ENCODE results near the gene GOLGA6C. TPM values are rescaled to one million over a fixed set of nuclear protein-coding genes. Genes with fewer than 3 reads are reported as not detected.

The GOLGA6C gene
- total RNA-seq, 2 donors from 2014 or later: not detected

- Mint-ChIP-seq H3K4me3 (no peak overlapping the region), H3K27me3 (ENCODE audit: insufficient read depth) (no peaks in the 10 kb centered on the region), H3K27ac (no peak overlapping the region), H3K4me1 (peaks cover 6% of the 10 kb centered on the region), H3K9me3 (no peaks in the 10 kb centered on the region), H3K36me3 (ENCODE audit: low read depth) (peaks cover 26% of the 10 kb centered on the region)
- Histone ChIP-seq H3K27ac (ENCODE audit: low read depth, low read length) (no peak overlapping the region), H3K4me3 (ENCODE audit: low read length) (no peak overlapping the region), H3K4me1 (ENCODE audit: control insufficient read depth, insufficient read depth, low read length) (no peaks in the 10 kb centered on the region), H3K9ac (ENCODE audit: extremely low read depth, low read length, poor library complexity, severe bottlenecking) (no peak overlapping the region), H3K36me3 (ENCODE audit: control insufficient read depth, insufficient read depth, low read length) (peaks cover 50% of the 10 kb centered on the region), H3K9me3 (ENCODE audit: control insufficient read depth, low read length) (no peaks in the 10 kb centered on the region), H3K27me3 (ENCODE audit: control insufficient read depth, insufficient read depth, low read length, poor library complexity, severe bottlenecking) (no peaks in the 10 kb centered on the region)
- 95 to 96% methylated on average over 4 to 7 of the region's 7 CpGs for WGBS, 2 experiments (ENCODE audit: insufficient coverage in 1 of 2, insufficient read length in 1 of 2)
- no peak for DNase-seq
- TF ChIP-seq CTCF (conservative IDR thresholded peaks at IDR 0.05): no peak
These were observed 47.3 kb upstream of the GOLGA6C start for GRCh38 chr15:75210811-75211230.

- H3K4me3 Mint-ChIP-seq: no peak overlapping the region
- H3K27ac Mint-ChIP-seq: no peak overlapping the region
- no peak for DNase-seq
- H3K27ac ChIP-seq (ENCODE audit: low read depth, low read length): no peak overlapping the region
- no peaks in the 10 kb centered on the region for H3K4me1 ChIP-seq (ENCODE audit: control insufficient read depth, insufficient read depth, low read length)
- H3K36me3 Mint-ChIP-seq (ENCODE audit: low read depth): peaks cover 26% of the 10 kb centered on the region
- no peaks in the 10 kb centered on the region for H3K27me3 Mint-ChIP-seq (ENCODE audit: insufficient read depth)
- no peak overlapping the region for H3K4me3 ChIP-seq (ENCODE audit: low read length)
- H3K9ac ChIP-seq (ENCODE audit: extremely low read depth, low read length, poor library complexity, severe bottlenecking): no peak overlapping the region
- no peak for TF ChIP-seq CTCF (conservative IDR thresholded peaks at IDR 0.05)
- H3K4me1 Mint-ChIP-seq: peaks cover 6% of the 10 kb centered on the region
- 95 to 98% methylated on average over 6 to 9 of the region's 9 CpGs for WGBS, 2 experiments (ENCODE audit: insufficient coverage in 1 of 2, insufficient read length in 1 of 2)
- no peaks in the 10 kb centered on the region for H3K9me3 Mint-ChIP-seq
- H3K36me3 ChIP-seq (ENCODE audit: control insufficient read depth, insufficient read depth, low read length): peaks cover 42% of the 10 kb centered on the region
- H3K9me3 ChIP-seq (ENCODE audit: control insufficient read depth, low read length): no peaks in the 10 kb centered on the region
- no peaks in the 10 kb centered on the region for H3K27me3 ChIP-seq (ENCODE audit: control insufficient read depth, insufficient read depth, low read length, poor library complexity, severe bottlenecking)
These were observed 46.5 kb upstream of the GOLGA6C start for GRCh38 chr15:75211436-75212199.

GRCh38 chr15:75212200-75212858 lies 45.8 kb upstream of the GOLGA6C start:
- TF ChIP-seq CTCF (conservative IDR thresholded peaks at IDR 0.05): no peak
- no peaks in the 10 kb centered on the region for H3K27me3 ChIP-seq (ENCODE audit: control insufficient read depth, insufficient read depth, low read length, poor library complexity, severe bottlenecking)
- no peaks in the 10 kb centered on the region for H3K9me3 ChIP-seq (ENCODE audit: control insufficient read depth, low read length)
- Mint-ChIP-seq H3K9me3 (no peaks in the 10 kb centered on the region), H3K27me3 (ENCODE audit: insufficient read depth) (no peaks in the 10 kb centered on the region), H3K36me3 (ENCODE audit: low read depth) (peaks cover 26% of the 10 kb centered on the region), H3K27ac (no peak overlapping the region), H3K4me1 (peaks cover 6% of the 10 kb centered on the region), H3K4me3 (no peak overlapping the region)
- no peak for DNase-seq
- H3K36me3 ChIP-seq (ENCODE audit: control insufficient read depth, insufficient read depth, low read length): peaks cover 38% of the 10 kb centered on the region
- H3K27ac ChIP-seq (ENCODE audit: low read depth, low read length): no peak overlapping the region
- H3K9ac ChIP-seq (ENCODE audit: extremely low read depth, low read length, poor library complexity, severe bottlenecking): no peak overlapping the region
- 94 to 97% methylated on average over 7 of the region's 7 CpGs for WGBS, 2 experiments (ENCODE audit: insufficient coverage in 1 of 2, insufficient read length in 1 of 2)
- H3K4me1 ChIP-seq (ENCODE audit: control insufficient read depth, insufficient read depth, low read length): no peaks in the 10 kb centered on the region
- H3K4me3 ChIP-seq (ENCODE audit: low read length): no peak overlapping the region

Data from endodermal cell (in vitro differentiated cells).